WTC11 (cell line): ENCODE data around the gene SPATS2. TPM values are rescaled to one million over a fixed set of nuclear protein-coding genes. Genes with fewer than 3 reads are reported as not detected.

Experiments used
- ATAC-seq: fragments of 200-7000 bp; cut with Tn5 transposase; 2 replicates; pipeline ENCODE4 v1.10.0; 2021; ENCODE audit warnings: mild to moderate bottlenecking, moderate library complexity
- CTCF ChIA-PET: fragments of 300-600 bp; sonication (Branson Sonifier 250); formaldehyde crosslinking; loops from one replicate; lab custom pipeline; 2021; ENCODE audit warnings: antibody characterized with exemption; lab: Charles Lee
- POLR2A ChIA-PET: fragments of 350-600 bp; sonication (Branson Sonifier 250); formaldehyde crosslinking; loops from one replicate; lab custom pipeline; 2021; ENCODE audit warnings: antibody characterized with exemption; lab: Charles Lee
- DNase-seq: peaks from one replicate; pipeline ENCODE4 v3.0.0; 2021; ENCODE audit warnings: low spot score
- H3K27ac Mint-ChIP-seq: 2 replicates; pipeline ENCODE4 v1.8.0; 2021; ENCODE audit warnings: mixed read lengths
- H3K27me3 Mint-ChIP-seq: 2 replicates; pipeline ENCODE4 v1.8.0; 2021; ENCODE audit warnings: low read depth, mild to moderate bottlenecking, moderate library complexity, mixed read lengths
- H3K36me3 Mint-ChIP-seq: 2 replicates; pipeline ENCODE4 v1.8.0; 2021; ENCODE audit warnings: mixed read lengths
- H3K4me1 Mint-ChIP-seq: 2 replicates; pipeline ENCODE4 v1.8.0; 2022; ENCODE audit warnings: mixed read lengths
- H3K4me3 Mint-ChIP-seq: 2 replicates; pipeline ENCODE4 v1.8.0; 2021; ENCODE audit warnings: mild to moderate bottlenecking, moderate library complexity, mixed read lengths
- H3K9me3 Mint-ChIP-seq: 2 replicates; pipeline ENCODE4 v1.8.0; 2021; ENCODE audit warnings: mixed read lengths
- CREM ChIP-seq: sonication (generic); formaldehyde crosslinking; IDR thresholded peaks from 2 replicates; pipeline ENCODE4 v1.8.1; 2022; ENCODE audit warnings: mild to moderate bottlenecking, missing genetic modification reagents, moderate library complexity
- ESRRA ChIP-seq: sonication (generic); formaldehyde crosslinking; IDR thresholded peaks from 2 replicates; pipeline ENCODE4 v1.8.1; 2022; ENCODE audit warnings: mild to moderate bottlenecking, missing genetic modification reagents, borderline replicate concordance
- GABPB1 ChIP-seq: sonication (generic); formaldehyde crosslinking; IDR thresholded peaks from 2 replicates; pipeline ENCODE4 v1.8.1; 2023; ENCODE audit warnings: mild to moderate bottlenecking, missing genetic modification reagents
- JUN ChIP-seq: sonication (generic); formaldehyde crosslinking; IDR thresholded peaks from 2 replicates; pipeline ENCODE4 v1.8.0; 2023; ENCODE audit warnings: mild to moderate bottlenecking, missing genetic modification reagents
- MXD4 ChIP-seq: fragments of 250-450 bp; sonication (Bioruptor Pico); IDR thresholded peaks from 2 replicates; pipeline ENCODE4 v1.8.0; 2021; ENCODE audit warnings: mild to moderate bottlenecking, moderate library complexity, borderline replicate concordance
- NR1H2 ChIP-seq: sonication (generic); formaldehyde crosslinking; IDR thresholded peaks from 2 replicates; pipeline ENCODE4 v1.9.0; 2021; ENCODE audit warnings: mild to moderate bottlenecking, moderate library complexity, missing genetic modification reagents
- OVOL2 ChIP-seq: fragments of 250-450 bp; sonication (Bioruptor Pico); IDR thresholded peaks from 2 replicates; pipeline ENCODE4 v1.9.0; 2021; ENCODE audit warnings: mild to moderate bottlenecking, borderline replicate concordance
- PRRX2 ChIP-seq: fragments of 250-450 bp; sonication (Bioruptor Pico); IDR thresholded peaks from 2 replicates; pipeline ENCODE4 v1.8.0; 2021; ENCODE audit warnings: mild to moderate bottlenecking
- RELA ChIP-seq: sonication (generic); formaldehyde crosslinking; IDR thresholded peaks from 2 replicates; pipeline ENCODE4 v1.8.1; 2022; ENCODE audit warnings: missing genetic modification reagents, mild to moderate bottlenecking, borderline replicate concordance
- SOX15 ChIP-seq: fragments of 250-450 bp; sonication (Bioruptor Pico); IDR thresholded peaks from 2 replicates; pipeline ENCODE4 v1.9.0; 2021; ENCODE audit warnings: mild to moderate bottlenecking
- ZNF138 ChIP-seq: sonication (generic); formaldehyde crosslinking; conservative IDR thresholded peaks from 2 replicates; pipeline ENCODE4 v1.8.1; 2022; ENCODE audit warnings: mild to moderate bottlenecking, moderate library complexity, missing genetic modification reagents
- ZNF219 ChIP-seq: sonication (generic); formaldehyde crosslinking; IDR thresholded peaks from 2 replicates; pipeline ENCODE4 v1.8.0; 2023; ENCODE audit warnings: missing genetic modification reagents, mild to moderate bottlenecking, borderline replicate concordance
- total RNA-seq: library from RNA; stranded (reverse); gene quantifications from 3 replicates; pipeline ENCODE4 v1.2.3, GENCODE V29; 2021
- TF ChIP-seq, protein P1 (sequence below): sonication (generic); formaldehyde crosslinking; IDR thresholded peaks from 2 replicates; pipeline ENCODE4 v1.8.1; 2023; ENCODE audit warnings: mild to moderate bottlenecking, moderate library complexity, missing genetic modification reagents
- TF ChIP-seq, protein P2 (sequence below): fragments of 250-450 bp; sonication (Bioruptor Pico); IDR thresholded peaks from 2 replicates; pipeline ENCODE4 v1.9.0; 2021; ENCODE audit warnings: mild to moderate bottlenecking
- TF ChIP-seq, protein P3 (sequence below): sonication (generic); formaldehyde crosslinking; IDR thresholded peaks from 2 replicates; pipeline ENCODE4 v1.8.1; 2023; ENCODE audit warnings: mild to moderate bottlenecking, missing genetic modification reagents, moderate library complexity
- TF ChIP-seq, protein P4 (sequence below): fragments of 250-450 bp; sonication (Bioruptor Pico); IDR thresholded peaks from 2 replicates; pipeline ENCODE4 v1.9.0; 2021; ENCODE audit warnings: moderate library complexity, mild to moderate bottlenecking, inconsistent platforms, borderline replicate concordance
- TF ChIP-seq, protein P5 (sequence below): sonication (generic); formaldehyde crosslinking; IDR thresholded peaks from 2 replicates; pipeline ENCODE4 v1.8.1; 2023; ENCODE audit warnings: mild to moderate bottlenecking, missing genetic modification reagents, moderate library complexity
- TF ChIP-seq, protein P6 (sequence below): sonication (generic); formaldehyde crosslinking; IDR thresholded peaks from 2 replicates; pipeline ENCODE4 v1.8.1; 2022; ENCODE audit warnings: missing genetic modification reagents, borderline replicate concordance
- TF ChIP-seq, protein P7 (sequence below): sonication (generic); formaldehyde crosslinking; IDR thresholded peaks from 2 replicates; pipeline ENCODE4 v1.8.0; 2022; ENCODE audit warnings: mild to moderate bottlenecking, missing genetic modification reagents
- TF ChIP-seq, protein P8 (sequence below): sonication (generic); formaldehyde crosslinking; IDR thresholded peaks from 2 replicates; pipeline ENCODE4 v1.8.0; 2022; ENCODE audit warnings: mild to moderate bottlenecking, missing genetic modification reagents
- TF ChIP-seq, protein P9 (sequence below): sonication (generic); formaldehyde crosslinking; conservative IDR thresholded peaks from 2 replicates; pipeline ENCODE4 v1.8.1; 2023; ENCODE audit warnings: mild to moderate bottlenecking, low read depth, missing genetic modification reagents, moderate library complexity
- TF ChIP-seq, protein P10 (sequence below): fragments of 250-450 bp; sonication (Bioruptor Pico); IDR thresholded peaks from 2 replicates; pipeline ENCODE4 v2.1.2; 2022; ENCODE audit warnings: mild to moderate bottlenecking, moderate library complexity

SPATS2 gene
- total RNA-seq, 1 experiment from 2014 or later, result 25.9 TPM

DNA sequence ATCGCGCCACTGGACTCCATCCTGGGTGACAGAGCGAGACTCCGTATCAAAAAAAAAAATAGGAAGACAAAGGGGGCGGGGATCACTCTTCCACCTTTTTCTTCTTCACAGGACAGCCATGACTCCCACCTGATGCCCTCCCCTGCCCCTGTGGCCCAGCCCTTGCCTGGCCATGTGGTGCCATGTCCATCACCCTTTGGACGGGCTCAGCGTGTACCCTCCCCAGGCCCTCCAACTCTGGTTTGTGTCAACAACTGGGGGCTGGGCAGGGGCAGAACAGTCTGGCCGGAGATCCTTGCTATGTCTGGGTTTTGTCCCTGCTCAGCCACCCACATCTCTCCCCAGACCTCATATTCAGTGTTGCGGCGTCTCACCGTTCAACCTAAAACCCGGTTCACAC is 38.4 kb upstream of the SPATS2 start:
- DNase-seq (no peak), ATAC-seq (no peak)
- ChIA-PET POLR2A (no interaction called here), CTCF (interaction anchor here (5.2 kb wide), 1 partner anchor 34 kb away, joined by 122 read pairs; the partner anchor contains the start of gene PRPH)
- Mint-ChIP-seq H3K27me3 (peaks cover 25% of the 10 kb centered on the region), H3K9me3 (no peaks in the 10 kb centered on the region), H3K4me3 (no peak overlapping the region), H3K27ac (no peak overlapping the region), H3K4me1 (peaks cover 20% of the 10 kb centered on the region), H3K36me3 (peaks cover 31% of the 10 kb centered on the region)
- TF ChIP-seq, protein P1, sequence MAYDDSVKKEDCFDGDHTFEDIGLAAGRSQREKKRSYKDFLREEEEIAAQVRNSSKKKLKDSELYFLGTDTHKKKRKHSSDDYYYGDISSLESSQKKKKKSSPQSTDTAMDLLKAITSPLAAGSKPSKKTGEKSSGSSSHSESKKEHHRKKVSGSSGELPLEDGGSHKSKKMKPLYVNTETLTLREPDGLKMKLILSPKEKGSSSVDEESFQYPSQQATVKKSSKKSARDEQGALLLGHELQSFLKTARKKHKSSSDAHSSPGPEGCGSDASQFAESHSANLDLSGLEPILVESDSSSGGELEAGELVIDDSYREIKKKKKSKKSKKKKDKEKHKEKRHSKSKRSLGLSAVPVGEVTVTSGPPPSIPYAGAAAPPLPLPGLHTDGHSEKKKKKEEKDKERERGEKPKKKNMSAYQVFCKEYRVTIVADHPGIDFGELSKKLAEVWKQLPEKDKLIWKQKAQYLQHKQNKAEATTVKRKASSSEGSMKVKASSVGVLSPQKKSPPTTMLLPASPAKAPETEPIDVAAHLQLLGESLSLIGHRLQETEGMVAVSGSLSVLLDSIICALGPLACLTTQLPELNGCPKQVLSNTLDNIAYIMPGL (CRISPR knock-in tag), result no peak
- TF ChIP-seq, protein P2, sequence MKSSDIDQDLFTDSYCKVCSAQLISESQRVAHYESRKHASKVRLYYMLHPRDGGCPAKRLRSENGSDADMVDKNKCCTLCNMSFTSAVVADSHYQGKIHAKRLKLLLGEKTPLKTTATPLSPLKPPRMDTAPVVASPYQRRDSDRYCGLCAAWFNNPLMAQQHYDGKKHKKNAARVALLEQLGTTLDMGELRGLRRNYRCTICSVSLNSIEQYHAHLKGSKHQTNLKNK (CRISPR knock-in tag), result no peak
- TF ChIP-seq MXD4 (CRISPR knock-in tag) (no peak), RELA (CRISPR knock-in tag) (no peak), CREM (CRISPR knock-in tag) (no peak), ESRRA (CRISPR knock-in tag) (no peak), ZNF219 (no peak), JUN (CRISPR knock-in tag) (no peak)
- TF ChIP-seq, protein P3, sequence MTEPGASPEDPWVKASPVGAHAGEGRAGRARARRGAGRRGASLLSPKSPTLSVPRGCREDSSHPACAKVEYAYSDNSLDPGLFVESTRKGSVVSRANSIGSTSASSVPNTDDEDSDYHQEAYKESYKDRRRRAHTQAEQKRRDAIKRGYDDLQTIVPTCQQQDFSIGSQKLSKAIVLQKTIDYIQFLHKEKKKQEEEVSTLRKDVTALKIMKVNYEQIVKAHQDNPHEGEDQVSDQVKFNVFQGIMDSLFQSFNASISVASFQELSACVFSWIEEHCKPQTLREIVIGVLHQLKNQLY (CRISPR knock-in tag), result no peak
- TF ChIP-seq, protein P4, sequence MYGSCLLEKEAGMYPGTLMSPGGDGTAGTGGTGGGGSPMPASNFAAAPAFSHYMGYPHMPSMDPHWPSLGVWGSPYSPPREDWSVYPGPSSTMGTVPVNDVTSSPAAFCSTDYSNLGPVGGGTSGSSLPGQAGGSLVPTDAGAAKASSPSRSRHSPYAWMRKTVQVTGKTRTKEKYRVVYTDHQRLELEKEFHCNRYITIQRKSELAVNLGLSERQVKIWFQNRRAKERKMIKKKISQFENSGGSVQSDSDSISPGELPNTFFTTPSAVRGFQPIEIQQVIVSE (CRISPR knock-in tag), result no peak
- TF ChIP-seq, protein P5, sequence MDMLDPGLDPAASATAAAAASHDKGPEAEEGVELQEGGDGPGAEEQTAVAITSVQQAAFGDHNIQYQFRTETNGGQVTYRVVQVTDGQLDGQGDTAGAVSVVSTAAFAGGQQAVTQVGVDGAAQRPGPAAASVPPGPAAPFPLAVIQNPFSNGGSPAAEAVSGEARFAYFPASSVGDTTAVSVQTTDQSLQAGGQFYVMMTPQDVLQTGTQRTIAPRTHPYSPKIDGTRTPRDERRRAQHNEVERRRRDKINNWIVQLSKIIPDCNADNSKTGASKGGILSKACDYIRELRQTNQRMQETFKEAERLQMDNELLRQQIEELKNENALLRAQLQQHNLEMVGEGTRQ (CRISPR knock-in tag), result no peak
- TF ChIP-seq, protein P6, sequence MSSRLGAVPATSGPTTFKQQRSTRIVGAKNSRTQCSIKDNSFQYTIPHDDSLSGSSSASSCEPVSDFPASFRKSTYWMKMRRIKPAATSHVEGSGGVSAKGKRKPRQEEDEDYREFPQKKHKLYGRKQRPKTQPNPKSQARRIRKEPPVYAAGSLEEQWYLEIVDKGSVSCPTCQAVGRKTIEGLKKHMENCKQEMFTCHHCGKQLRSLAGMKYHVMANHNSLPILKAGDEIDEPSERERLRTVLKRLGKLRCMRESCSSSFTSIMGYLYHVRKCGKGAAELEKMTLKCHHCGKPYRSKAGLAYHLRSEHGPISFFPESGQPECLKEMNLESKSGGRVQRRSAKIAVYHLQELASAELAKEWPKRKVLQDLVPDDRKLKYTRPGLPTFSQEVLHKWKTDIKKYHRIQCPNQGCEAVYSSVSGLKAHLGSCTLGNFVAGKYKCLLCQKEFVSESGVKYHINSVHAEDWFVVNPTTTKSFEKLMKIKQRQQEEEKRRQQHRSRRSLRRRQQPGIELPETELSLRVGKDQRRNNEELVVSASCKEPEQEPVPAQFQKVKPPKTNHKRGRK (CRISPR knock-in tag), result no peak
- TF ChIP-seq, protein P7, sequence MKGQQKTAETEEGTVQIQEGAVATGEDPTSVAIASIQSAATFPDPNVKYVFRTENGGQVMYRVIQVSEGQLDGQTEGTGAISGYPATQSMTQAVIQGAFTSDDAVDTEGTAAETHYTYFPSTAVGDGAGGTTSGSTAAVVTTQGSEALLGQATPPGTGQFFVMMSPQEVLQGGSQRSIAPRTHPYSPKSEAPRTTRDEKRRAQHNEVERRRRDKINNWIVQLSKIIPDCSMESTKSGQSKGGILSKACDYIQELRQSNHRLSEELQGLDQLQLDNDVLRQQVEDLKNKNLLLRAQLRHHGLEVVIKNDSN, result no peak

DNA sequence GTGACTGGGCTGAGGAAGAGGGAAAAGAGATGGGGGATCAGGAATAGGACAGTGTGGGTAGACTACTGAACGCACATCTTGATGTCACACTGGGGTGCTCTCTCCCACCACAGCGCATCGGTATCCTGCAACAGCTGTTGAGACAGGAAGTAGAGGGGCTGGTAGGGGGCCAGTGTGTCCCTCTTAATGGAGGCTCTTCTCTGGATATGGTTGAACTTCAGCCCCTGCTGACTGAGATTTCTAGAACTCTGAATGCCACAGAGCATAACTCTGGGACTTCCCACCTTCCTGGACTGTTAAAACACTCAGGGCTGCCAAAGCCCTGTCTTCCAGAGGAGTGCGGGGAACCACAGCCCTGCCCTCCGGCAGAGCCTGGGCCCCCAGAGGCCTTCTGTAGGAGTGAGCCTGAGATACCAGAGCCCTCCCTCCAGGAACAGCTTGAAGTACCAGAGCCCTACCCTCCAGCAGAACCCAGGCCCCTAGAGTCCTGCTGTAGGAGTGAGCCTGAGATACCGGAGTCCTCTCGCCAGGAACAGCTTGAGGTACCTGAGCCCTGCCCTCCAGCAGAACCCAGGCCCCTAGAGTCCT is 37.1 kb upstream of the SPATS2 start:
- Mint-ChIP-seq H3K36me3 (peaks cover 31% of the 10 kb centered on the region), H3K27ac (no peak overlapping the region), H3K4me3 (no peak overlapping the region), H3K9me3 (no peaks in the 10 kb centered on the region), H3K4me1 (peaks cover 17% of the 10 kb centered on the region), H3K27me3 (peaks cover 38% of the 10 kb centered on the region)
- ATAC-seq (no peak), DNase-seq (no peak)
- ChIA-PET POLR2A (interaction anchor here (0.5 to 1.7 kb wide), 3 partner anchors 37 to 1785 kb away, joined by 4 read pairs; partner anchors contain the start of gene SPATS2), CTCF (interaction anchor here (2.5 to 6.4 kb wide), 3 partner anchors 12 to 35 kb away, joined by 43 to 234 read pairs (median 122); partner anchors contain the start of gene PRPH)
- TF ChIP-seq OVOL2 (CRISPR knock-in tag) (no peak), GABPB1 (CRISPR knock-in tag) (no peak), PRRX2 (no peak), NR1H2 (CRISPR knock-in tag) (no peak), SOX15 (CRISPR knock-in tag) (no peak), ZNF138 (no peak), RELA (CRISPR knock-in tag) (no peak)
- TF ChIP-seq, protein P8, sequence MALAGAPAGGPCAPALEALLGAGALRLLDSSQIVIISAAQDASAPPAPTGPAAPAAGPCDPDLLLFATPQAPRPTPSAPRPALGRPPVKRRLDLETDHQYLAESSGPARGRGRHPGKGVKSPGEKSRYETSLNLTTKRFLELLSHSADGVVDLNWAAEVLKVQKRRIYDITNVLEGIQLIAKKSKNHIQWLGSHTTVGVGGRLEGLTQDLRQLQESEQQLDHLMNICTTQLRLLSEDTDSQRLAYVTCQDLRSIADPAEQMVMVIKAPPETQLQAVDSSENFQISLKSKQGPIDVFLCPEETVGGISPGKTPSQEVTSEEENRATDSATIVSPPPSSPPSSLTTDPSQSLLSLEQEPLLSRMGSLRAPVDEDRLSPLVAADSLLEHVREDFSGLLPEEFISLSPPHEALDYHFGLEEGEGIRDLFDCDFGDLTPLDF (CRISPR knock-in tag), result no peak
- TF ChIP-seq, protein P9, sequence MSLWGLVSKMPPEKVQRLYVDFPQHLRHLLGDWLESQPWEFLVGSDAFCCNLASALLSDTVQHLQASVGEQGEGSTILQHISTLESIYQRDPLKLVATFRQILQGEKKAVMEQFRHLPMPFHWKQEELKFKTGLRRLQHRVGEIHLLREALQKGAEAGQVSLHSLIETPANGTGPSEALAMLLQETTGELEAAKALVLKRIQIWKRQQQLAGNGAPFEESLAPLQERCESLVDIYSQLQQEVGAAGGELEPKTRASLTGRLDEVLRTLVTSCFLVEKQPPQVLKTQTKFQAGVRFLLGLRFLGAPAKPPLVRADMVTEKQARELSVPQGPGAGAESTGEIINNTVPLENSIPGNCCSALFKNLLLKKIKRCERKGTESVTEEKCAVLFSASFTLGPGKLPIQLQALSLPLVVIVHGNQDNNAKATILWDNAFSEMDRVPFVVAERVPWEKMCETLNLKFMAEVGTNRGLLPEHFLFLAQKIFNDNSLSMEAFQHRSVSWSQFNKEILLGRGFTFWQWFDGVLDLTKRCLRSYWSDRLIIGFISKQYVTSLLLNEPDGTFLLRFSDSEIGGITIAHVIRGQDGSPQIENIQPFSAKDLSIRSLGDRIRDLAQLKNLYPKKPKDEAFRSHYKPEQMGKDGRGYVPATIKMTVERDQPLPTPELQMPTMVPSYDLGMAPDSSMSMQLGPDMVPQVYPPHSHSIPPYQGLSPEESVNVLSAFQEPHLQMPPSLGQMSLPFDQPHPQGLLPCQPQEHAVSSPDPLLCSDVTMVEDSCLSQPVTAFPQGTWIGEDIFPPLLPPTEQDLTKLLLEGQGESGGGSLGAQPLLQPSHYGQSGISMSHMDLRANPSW (CRISPR knock-in tag), result no peak
- TF ChIP-seq, protein P10, sequence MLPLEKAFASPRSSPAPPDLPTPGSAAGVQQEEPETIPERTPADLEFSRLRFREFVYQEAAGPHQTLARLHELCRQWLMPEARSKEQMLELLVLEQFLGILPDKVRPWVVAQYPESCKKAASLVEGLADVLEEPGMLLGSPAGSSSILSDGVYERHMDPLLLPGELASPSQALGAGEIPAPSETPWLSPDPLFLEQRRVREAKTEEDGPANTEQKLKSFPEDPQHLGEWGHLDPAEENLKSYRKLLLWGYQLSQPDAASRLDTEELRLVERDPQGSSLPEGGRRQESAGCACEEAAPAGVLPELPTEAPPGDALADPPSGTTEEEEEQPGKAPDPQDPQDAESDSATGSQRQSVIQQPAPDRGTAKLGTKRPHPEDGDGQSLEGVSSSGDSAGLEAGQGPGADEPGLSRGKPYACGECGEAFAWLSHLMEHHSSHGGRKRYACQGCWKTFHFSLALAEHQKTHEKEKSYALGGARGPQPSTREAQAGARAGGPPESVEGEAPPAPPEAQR (CRISPR knock-in tag), result no peak
